Chondrocyte (in vitro differentiated cells): ENCODE measurements around the gene NANOGP8. TPM values are rescaled to one million over a fixed set of nuclear protein-coding genes. Genes with fewer than 3 reads are reported as not detected.

ENCODE experiments used
- DNase-seq: peaks from one replicate; pipeline ENCODE4 v3.0.0; 2021; ENCODE audit warnings: mixed read lengths, low spot score
- H3K27ac Mint-ChIP-seq: one replicate; pipeline ENCODE4 v1.8.0; 2021; ENCODE audit warnings: mild to moderate bottlenecking, moderate library complexity, mixed read lengths; ENCODE audit not compliant: unreplicated experiment
- H3K27me3 Mint-ChIP-seq: 2 replicates; pipeline ENCODE4 v1.8.0; 2021; ENCODE audit warnings: low read depth, mixed read lengths
- H3K36me3 Mint-ChIP-seq: 2 replicates; pipeline ENCODE4 v1.8.0; 2021; ENCODE audit warnings: low read depth, mixed read lengths
- H3K4me1 Mint-ChIP-seq: 2 replicates; pipeline ENCODE4 v1.8.0; 2021; ENCODE audit warnings: low read depth, mild to moderate bottlenecking, mixed read lengths
- H3K4me3 Mint-ChIP-seq: one replicate; pipeline ENCODE4 v1.8.0; 2021; ENCODE audit warnings: mild to moderate bottlenecking, moderate library complexity, mixed read lengths; ENCODE audit not compliant: unreplicated experiment
- H3K9me3 Mint-ChIP-seq: 2 replicates; pipeline ENCODE4 v1.8.0; 2021; ENCODE audit warnings: low read depth, mixed read lengths
- total RNA-seq: library from RNA; stranded (reverse); gene quantifications from 3 replicates; pipeline ENCODE4 v1.2.1, GENCODE V29; 2021
- TF ChIP-seq, protein P1 (sequence below): fragments of 200-600 bp; sonication (generic); IDR thresholded peaks from 2 replicates; pipeline ENCODE4 v1.5.0; 2021; ENCODE audit warnings: antibody characterized with exemption, mild to moderate bottlenecking, moderate library complexity

The NANOGP8 gene
- total RNA-seq, 1 donor from 2014 or later, result not detected

DNA sequence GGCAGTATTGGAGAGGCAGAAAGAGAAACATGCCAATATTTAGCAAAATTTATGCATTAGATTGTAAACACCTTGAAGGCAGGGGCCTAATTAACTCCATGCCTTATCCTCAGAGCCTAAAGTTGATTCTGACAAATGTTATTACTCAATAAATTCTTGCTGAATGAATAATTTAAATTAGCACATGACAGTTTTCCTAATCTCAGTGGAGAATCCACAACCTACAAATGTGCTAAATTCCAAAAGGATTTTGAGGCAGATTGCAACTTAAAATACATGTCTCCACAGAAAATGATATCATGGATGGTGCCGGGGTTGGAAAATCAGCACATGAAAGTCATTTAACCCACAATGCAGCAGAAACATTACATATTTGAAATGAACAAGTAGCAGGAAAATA, 41.1 kb upstream of the NANOGP8 start:
- H3K27me3 Mint-ChIP-seq, result no peaks in the 10 kb centered on the region
- TF ChIP-seq, protein P1, sequence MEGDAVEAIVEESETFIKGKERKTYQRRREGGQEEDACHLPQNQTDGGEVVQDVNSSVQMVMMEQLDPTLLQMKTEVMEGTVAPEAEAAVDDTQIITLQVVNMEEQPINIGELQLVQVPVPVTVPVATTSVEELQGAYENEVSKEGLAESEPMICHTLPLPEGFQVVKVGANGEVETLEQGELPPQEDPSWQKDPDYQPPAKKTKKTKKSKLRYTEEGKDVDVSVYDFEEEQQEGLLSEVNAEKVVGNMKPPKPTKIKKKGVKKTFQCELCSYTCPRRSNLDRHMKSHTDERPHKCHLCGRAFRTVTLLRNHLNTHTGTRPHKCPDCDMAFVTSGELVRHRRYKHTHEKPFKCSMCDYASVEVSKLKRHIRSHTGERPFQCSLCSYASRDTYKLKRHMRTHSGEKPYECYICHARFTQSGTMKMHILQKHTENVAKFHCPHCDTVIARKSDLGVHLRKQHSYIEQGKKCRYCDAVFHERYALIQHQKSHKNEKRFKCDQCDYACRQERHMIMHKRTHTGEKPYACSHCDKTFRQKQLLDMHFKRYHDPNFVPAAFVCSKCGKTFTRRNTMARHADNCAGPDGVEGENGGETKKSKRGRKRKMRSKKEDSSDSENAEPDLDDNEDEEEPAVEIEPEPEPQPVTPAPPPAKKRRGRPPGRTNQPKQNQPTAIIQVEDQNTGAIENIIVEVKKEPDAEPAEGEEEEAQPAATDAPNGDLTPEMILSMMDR, result no peak
- no peak for DNase-seq
- no peaks in the 10 kb centered on the region for H3K4me1 Mint-ChIP-seq
- H3K9me3 Mint-ChIP-seq, result peaks cover 3% of the 10 kb centered on the region
- no peak overlapping the region for H3K4me3 Mint-ChIP-seq
- no peaks in the 10 kb centered on the region for H3K36me3 Mint-ChIP-seq
- H3K27ac Mint-ChIP-seq, result no peak overlapping the region

DNA sequence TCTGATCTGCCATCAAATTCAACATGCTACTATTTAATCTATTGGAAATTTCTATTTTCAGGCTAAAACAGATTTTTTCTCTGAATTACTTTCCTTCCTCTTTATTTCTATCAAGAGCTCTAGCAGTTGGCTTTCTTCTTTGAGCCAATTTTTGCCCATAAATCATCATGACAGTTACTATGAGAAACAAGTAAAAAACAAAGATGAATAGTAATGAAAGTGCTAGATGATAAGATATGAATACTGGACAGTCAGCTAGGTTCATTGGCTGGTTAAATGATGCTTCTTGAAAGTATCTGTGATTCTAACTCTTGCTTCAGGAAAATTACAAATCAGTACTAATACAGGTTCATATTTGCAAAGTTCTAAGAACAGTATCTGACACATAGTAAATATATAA, 38.6 kb upstream of the NANOGP8 start:
- TF ChIP-seq, protein P1, result no peak
- peaks cover 3% of the 10 kb centered on the region for H3K9me3 Mint-ChIP-seq
- no peaks in the 10 kb centered on the region for H3K36me3 Mint-ChIP-seq
- no peaks in the 10 kb centered on the region for H3K27me3 Mint-ChIP-seq
- no peak overlapping the region for H3K27ac Mint-ChIP-seq
- DNase-seq, result no peak
- no peak overlapping the region for H3K4me3 Mint-ChIP-seq
- H3K4me1 Mint-ChIP-seq, result no peaks in the 10 kb centered on the region

DNA sequence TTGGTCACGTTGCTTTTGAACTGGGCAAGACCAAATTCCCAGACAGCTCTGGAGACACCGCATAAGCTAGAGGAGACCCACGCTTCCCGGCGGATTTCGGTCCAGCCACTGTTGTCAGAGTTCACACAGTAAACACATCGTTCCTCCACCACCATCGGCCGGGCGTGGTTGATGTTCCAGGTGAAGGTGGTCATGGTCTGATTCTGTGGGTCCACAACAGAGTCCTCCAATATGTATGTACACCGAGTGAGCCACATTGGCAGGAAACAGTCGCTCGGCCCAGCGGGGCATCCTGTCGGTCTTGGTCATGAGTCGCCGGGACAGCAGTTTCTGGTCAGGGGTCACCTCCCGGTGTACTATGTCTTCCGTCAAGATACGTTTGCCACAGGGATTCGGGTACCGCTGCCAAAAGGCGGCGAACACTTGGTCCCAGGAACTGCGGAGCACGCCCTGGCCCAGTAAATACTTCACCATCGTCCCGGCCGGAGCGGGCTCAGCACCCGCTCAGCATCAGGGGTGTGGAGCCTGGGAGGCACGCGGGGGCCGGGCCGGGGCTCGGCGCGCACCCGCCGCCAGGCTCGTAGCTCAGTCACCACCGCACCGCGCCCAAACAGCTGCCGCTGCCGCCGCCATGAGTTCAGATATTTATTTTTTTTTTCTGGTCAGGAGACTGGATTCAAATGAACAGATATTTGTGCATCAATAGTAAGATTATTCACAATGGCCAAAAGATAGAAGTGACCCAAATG, 36.7 kb upstream of the NANOGP8 start:
- Mint-ChIP-seq H3K4me3 (no peak overlapping the region), H3K27me3 (no peaks in the 10 kb centered on the region), H3K4me1 (no peaks in the 10 kb centered on the region), H3K9me3 (peaks cover 3% of the 10 kb centered on the region), H3K36me3 (no peaks in the 10 kb centered on the region), H3K27ac (no peak overlapping the region)
- TF ChIP-seq, protein P1, result no peak
- peak; percentile 72 for DNase-seq

DNA sequence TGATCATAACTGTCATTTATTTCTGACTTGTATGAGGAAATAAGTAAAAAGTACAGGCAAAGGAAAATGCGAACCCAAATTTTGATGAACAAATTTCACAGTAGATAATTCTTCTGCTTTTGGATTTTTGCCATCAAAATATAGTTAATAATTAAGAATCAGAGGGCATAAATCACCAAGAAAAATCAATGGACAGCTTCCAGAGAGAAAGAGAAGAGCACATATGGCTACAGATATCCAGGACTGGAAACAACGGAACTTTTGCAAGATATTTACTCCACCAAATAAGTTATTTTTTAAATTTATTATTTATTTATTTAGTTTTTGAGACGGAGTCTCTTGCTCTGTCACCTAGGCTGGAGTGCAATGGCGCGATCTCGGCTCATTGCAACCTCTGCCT, 35.1 kb upstream of the NANOGP8 start:
- H3K9me3 Mint-ChIP-seq, result peaks cover 3% of the 10 kb centered on the region
- H3K27ac Mint-ChIP-seq, result no peak overlapping the region
- H3K4me3 Mint-ChIP-seq, result no peak overlapping the region
- TF ChIP-seq, protein P1, result no peak
- DNase-seq, result no peak
- no peaks in the 10 kb centered on the region for H3K4me1 Mint-ChIP-seq
- H3K36me3 Mint-ChIP-seq, result no peaks in the 10 kb centered on the region
- no peaks in the 10 kb centered on the region for H3K27me3 Mint-ChIP-seq

DNA sequence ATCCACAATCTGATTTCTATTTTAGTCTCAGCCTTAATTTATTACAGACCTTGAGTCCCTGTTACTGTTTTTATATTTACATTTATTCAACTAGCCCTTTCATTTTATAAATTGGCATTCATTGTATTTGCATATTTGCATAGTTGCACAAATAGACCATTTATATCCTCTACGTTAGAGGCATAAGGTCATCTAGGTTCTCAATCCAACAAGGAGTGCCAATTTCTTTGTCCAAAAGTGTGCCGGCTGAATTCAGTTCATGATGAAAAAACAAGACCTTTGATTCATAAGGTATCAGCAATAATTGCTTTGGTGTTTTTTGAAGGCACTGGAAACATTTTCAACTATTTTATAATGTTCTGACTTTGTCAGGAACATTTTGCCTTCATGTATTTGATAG, 33.9 kb upstream of the NANOGP8 start:
- no peak for DNase-seq
- H3K9me3 Mint-ChIP-seq, result no peaks in the 10 kb centered on the region
- TF ChIP-seq, protein P1, result no peak
- no peak overlapping the region for H3K27ac Mint-ChIP-seq
- H3K36me3 Mint-ChIP-seq, result no peaks in the 10 kb centered on the region
- H3K27me3 Mint-ChIP-seq, result no peaks in the 10 kb centered on the region
- no peak overlapping the region for H3K4me3 Mint-ChIP-seq
- H3K4me1 Mint-ChIP-seq, result no peaks in the 10 kb centered on the region
